ENCODE results near the gene CUBN.

DNA sequence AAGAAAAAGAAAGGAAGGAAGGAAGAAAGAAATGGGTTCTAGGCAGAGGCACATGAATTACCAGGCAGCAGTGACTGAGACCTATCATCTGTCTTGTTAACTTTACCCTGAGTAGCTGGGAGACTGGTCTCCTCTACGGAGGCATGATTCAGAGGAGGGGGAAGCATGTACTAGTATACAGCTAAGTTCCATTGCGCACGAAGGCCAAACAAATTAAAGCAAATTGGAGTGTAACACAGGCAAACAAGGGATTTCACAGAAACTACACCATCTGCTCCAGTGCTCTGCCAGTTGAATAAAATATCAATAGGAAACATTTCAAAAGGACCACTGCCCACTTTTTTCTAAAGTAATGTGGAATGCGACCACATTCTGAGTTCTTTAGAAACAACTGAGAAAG lies 246.5 kb downstream of the CUBN start:
- no peak for TF ChIP-seq POLR2A (IDR thresholded peaks at IDR 0.05)
- TF ChIP-seq, protein P1, sequence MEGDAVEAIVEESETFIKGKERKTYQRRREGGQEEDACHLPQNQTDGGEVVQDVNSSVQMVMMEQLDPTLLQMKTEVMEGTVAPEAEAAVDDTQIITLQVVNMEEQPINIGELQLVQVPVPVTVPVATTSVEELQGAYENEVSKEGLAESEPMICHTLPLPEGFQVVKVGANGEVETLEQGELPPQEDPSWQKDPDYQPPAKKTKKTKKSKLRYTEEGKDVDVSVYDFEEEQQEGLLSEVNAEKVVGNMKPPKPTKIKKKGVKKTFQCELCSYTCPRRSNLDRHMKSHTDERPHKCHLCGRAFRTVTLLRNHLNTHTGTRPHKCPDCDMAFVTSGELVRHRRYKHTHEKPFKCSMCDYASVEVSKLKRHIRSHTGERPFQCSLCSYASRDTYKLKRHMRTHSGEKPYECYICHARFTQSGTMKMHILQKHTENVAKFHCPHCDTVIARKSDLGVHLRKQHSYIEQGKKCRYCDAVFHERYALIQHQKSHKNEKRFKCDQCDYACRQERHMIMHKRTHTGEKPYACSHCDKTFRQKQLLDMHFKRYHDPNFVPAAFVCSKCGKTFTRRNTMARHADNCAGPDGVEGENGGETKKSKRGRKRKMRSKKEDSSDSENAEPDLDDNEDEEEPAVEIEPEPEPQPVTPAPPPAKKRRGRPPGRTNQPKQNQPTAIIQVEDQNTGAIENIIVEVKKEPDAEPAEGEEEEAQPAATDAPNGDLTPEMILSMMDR (IDR thresholded peaks at IDR 0.05) = no peak
